HG03521 (cell line): Measurements from ENCODE around the gene HBZ.
A peak's percentile ranks its signal among the peaks of the same experiment; 100 is the strongest.
"Not testable (repeated sequence)": the region's sequence is repeated elsewhere in the genome, so short reads cannot be mapped to it uniquely, and the experiment has no call there.

Experiments used
- ATAC-seq: cut with Tn5 transposase; IDR thresholded peaks from one replicate; pipeline ENCODE4 v1.9.1; 2021; ENCODE audit warnings: mild to moderate bottlenecking, moderate library complexity; ENCODE audit not compliant: unreplicated experiment

HBZ gene

DNA sequence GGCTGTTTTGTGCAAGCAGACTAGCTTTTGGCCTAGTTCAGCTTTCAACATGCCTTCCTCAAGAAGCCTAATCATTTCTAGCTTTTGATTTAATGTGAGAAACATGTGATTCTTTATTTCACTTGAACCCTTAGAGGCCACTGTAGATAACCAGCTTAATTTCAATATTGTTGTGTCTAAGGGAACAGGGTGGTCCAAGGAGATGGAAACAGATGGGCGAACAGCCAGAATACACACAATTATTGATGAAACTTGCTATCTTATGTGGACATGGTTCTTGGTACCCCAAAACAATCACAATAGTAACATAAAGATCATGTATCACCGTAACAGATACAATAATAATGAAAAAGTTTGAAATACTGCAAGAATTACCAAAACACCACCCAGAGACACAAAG lies 18.7 kb upstream of the HBZ start:
- no peak for ATAC-seq

DNA sequence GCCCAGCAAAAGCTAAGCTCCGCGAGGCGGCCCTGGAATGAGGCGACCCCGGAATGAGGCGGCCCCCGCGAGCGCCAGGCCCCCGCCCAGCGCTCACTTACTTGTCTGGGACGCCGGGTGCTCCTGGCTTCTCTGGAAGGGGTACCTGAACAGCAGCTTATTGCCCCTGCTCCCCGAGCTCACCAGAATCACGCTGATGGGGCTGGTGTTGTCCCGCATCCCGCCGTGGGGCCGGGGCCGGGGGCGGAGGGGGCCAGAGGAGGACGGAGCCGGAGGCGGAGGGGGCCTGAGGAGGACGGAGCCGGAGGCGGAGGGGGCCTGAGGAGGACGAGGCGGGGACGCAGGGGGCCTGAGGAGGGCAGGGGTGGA lies 14.4 kb upstream of the HBZ start:
- ATAC-seq, result no peak

DNA sequence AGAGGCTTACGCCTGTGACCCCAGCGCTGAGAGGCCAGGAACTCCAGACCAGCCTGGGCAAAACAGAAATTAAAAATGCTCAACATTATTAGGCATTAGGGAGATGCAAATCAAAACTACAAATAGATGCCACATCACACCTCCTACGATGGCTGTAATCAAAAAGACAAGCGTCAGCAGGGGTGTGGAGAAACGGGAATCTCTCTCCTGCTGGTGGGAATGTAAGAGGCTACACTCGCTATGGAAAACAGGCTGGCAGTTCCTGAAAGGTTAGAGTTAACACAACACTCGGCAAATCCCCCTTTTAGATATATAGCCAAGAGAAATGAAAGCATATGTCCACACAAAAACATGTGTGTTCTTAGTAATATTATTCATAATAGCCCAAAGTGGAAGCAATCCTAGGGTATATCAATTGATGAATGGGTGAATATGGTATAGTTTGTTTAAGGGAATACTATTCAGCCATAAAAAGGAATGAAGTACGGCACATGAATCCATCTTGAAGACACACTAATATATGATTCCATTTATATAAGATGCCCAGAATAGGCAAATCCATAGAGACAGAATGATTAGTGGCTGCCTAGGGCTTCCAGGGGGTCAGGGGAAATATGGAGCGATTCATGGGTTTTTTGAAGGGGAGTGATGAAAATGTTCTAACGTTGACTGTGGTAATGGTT lies 12.1 kb upstream of the HBZ start:
- no peak for ATAC-seq

DNA sequence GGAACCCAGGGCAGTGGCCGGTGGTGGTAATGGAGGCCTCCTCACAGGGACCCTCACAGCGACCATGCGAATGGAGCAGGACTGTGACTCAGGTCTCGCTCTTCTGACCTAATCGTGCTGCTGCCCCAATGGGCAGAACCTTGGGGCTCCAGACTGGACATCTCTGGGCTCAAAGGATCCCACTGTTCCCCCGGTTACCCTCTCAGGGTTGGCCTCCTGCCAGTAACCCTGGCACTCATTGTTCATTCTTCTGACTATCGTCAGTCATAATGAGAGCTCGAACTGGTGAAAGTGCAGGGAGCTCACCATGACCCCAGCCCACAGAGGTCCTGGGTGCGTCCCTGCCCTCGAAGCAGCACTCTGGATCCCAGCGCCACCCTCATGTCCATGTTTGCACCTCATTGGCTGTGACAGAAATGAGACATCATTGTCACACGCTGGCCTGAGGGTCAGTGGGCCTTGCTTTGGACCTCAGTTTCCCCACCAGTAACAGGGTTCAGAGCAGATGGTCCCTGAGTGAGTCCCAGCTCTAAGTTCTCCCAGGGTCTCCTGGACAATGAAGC lies 10.0 kb upstream of the HBZ start:
- no peak for ATAC-seq

GRCh38 chr16:143047-143446 lies 9.4 kb upstream of the HBZ start:
- no peak for ATAC-seq

- ATAC-seq, result no peak
Measured at GRCh38 chr16:143456-143855, 9.0 kb upstream of the HBZ start.

GRCh38 chr16:144797-145252 lies 7.6 kb upstream of the HBZ start:
- ATAC-seq, result no peak

- no peak for ATAC-seq
Measured at GRCh38 chr16:146646-147045, 5.8 kb upstream of the HBZ start.

- ATAC-seq, result no peak
Measured at GRCh38 chr16:149024-149660, 3.3 kb upstream of the HBZ start.

DNA sequence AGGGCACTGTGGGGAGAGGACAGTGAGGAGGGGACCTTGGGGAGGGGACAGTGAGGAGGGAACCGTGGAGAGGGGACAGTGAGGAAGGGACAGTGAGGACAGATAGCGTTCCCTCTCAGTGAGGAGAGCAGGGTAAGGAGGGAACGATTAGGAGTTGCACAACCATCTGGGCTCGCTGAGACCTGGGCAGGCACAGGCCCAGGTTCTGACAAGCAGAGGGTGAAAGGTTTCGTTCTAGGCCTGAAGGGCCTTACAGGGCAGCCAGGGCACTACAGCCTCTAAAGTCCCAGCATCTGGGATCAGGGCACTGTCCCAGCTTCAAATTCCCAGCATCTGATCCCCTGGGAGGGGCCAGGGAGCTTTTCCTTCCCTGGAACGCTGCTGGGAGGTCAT lies 681 bp downstream of the HBZ start:
- not testable (repeated sequence) for ATAC-seq

DNA sequence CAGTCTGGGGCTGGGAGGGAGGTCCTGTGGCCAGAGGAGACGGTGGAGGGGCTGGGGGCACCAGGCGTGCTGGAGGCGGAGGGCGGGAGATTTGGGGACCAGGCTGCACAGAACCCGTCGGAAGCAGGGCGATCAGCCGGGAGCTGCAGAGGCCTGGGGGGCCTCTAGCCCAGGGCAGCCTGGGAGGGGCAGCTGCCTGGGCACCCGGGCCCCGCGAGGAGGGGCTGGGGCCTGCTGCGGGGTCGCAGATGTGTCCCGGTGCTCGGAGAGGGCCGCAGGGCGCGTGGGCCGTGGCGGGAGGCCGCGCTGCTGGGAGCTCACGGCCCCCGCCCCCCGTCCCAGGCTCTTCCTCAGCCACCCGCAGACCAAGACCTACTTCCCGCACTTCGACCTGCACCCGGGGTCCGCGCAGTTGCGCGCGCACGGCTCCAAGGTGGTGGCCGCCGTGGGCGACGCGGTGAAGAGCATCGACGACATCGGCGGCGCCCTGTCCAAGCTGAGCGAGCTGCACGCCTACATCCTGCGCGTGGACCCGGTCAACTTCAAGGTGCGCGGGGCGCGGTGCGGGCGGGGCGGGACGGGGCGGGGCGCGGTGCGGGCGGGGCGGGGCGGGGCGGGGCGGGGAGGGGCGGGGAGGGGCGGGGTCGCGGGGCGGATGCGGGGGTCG lies 1.2 kb downstream of the HBZ start:
- ATAC-seq, result peak; percentile 21

DNA sequence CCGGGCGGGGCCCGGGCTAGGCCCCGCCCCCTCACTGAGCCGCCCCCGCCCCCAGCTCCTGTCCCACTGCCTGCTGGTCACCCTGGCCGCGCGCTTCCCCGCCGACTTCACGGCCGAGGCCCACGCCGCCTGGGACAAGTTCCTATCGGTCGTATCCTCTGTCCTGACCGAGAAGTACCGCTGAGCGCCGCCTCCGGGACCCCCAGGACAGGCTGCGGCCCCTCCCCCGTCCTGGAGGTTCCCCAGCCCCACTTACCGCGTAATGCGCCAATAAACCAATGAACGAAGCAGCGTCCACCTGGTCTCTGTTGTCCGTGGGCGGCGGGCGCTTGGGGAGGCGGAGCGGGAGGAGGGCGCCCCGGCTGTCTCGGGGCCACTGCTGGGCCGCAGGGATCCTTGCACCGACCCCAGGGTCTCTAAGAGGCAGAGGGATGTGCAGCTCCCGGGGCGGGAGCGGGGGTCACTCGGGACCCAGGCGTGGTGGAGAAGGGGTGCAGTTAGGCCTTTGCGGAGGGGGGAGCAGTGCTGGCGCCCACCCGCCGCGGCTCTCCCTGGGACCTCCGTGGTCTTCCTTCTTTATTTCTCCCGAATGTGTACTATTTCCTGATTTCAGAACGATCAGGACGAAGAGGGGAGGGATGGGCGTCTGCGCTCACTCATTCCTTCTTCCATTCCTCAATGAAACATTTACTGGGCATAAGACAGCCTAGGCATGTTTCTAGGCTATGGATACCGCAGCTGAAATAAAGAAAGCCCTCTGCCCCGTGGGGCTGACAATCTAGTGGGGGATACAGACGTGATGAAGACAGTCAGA lies 2.0 kb downstream of the HBZ start:
- ATAC-seq, result peak; percentile 40

GRCh38 chr16:155031-155398 lies 2.6 kb downstream of the HBZ start:
- no peak for ATAC-seq

DNA sequence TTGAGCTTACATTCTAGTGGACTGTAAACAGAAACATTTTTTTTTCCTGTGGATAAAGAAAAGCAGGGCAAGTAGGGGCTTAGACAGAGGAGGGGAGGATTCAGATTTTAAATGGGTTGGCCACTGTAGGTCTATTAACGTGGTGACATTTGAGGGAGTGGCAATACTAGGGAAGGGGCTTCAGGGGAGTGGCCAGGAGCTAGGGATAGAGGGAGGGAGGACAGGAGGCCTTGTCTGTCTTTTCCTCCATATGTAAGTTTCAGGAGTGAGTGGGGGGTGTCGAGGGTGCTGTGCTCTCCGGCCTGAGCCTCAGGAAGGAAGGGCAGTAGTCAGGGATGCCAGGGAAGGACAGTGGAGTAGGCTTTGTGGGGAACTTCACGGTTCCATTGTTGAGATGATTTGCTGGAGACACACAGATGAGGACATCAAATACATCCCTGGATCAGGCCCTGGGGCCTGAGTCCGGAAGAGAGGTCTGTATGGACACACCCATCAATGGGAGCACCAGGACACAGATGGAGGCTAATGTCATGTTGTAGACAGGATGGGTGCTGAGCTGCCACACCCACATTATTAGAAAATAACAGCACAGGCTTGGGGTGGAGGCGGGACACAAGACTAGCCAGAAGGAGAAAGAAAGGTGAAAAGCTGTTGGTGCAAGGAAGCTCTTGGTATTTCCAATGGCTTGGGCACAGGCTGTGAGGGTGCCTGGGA lies 6.8 kb downstream of the HBZ start:
- no peak for ATAC-seq

GRCh38 chr16:160242-160641 lies 7.8 kb downstream of the HBZ start:
- ATAC-seq, result not testable (repeated sequence)

DNA sequence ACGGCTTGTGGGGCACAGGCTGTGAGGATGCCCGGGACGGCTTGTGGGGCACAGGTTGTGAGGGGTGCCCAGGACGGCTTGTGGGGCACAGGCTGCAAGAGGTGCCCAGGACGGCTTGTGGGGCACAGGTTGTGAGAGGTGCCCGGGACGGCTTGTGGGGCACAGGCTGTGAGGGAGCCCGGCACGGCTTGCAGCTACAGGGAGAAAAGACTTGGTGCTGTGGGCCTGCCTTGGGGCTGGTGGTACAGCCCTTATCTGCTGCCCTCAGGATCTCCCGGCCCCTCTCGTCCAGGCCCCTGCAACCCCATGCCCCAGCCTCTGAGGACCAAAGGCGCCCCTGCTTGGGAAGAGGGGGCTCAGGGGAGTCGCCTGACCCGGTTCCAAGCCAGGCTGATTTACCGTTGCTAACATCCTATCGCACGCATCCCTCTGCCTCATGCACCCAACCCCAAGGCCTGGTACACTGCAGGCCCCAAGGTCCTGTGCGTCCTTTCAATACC lies 8.3 kb downstream of the HBZ start:
- ATAC-seq, result no peak

DNA sequence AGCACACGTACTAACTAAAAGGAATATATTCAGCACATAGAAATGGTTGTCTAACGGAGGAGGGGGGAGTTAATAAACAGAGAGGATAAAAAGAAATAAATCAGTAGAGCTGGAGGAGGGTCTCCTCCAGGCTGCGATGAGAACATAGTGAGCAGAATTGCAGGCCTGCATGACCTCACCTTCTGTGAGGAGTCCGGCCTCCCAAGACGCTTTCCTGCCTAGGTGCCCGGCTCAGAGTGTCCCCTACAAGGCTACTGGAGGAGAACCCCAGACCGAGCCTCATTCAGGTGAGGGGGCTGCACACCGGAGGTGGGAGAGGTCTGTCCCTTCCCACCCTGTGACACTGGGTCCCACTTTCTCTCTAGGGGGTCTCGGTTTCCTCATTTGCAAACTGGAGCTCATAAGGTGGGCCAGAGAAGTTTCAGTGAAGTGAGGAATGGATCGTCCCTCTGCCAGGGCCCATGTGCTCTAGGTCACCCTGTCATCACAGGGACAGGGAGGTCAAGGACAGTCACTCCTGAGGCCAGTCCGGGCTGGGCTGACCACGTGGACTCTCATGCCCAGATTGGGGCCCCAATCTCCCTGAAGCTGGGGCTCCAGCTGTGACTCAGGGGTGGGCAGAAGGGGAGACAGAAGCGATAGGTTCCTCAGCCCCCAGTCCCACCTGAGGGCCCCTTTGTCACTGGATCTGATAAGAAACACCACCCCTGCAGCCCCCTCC lies 10.0 kb downstream of the HBZ start:
- no peak for ATAC-seq

DNA sequence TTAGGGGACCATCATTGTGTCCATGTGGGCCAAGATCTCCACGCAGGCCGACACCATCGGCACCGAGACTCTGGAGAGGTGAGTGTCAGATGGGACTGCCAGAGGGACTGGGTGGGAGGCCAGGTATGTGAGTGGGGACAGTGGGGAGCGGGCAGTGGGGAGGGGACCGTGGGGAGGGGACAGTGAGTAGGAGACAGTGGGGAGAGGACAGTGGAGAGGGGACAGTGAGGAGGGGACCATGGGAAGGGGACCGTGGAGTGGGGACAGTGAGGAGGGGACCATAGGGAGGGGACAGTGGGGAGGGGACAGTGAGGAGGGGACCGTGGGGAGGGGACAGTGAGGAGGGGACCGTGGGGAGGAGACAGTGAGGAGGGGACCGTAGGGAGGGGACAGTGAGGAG lies 10.7 kb downstream of the HBZ start:
- ATAC-seq, result not testable (repeated sequence)

- not testable (repeated sequence) for ATAC-seq
Measured at GRCh38 chr16:163696-164095, 11.3 kb downstream of the HBZ start.
